GM12873 (cell line): ENCODE results near the gene SMOC2.

Experiments used
- CTCF ChIP-seq: IDR thresholded peaks from 2 replicates; pipeline ENCODE4 v1.5.1; 2012; ENCODE audit warnings: low read depth, mild to moderate bottlenecking, moderate library complexity, low read length, control low read depth; ENCODE audit not compliant: insufficient read depth; ENCODE audit errors: missing control alignments

SMOC2 gene

GRCh38 chr6:168411793-168412192 is 29.2 kb upstream of the SMOC2 start:
- no peak for TF ChIP-seq CTCF

DNA sequence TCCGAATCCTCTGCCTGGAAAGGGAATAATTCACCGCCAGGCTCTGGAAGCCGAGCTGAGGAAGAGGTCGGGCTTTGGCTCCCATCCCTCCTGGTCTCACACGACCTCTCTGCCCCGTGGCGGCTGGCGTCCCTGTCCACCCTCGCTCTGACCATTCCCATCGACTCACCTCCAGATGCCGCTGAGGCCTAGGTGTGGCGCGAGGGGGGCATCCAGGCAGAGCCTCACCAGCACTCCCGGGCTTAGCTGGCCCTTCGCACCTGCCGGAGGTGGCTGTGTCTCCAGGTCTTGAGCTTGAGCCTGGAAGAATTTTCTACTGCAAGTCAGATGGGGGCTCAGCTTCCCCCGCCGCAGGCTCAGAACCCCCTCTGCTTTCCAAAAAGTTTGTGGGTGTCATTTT is 28.5 kb upstream of the SMOC2 start:
- no peak for TF ChIP-seq CTCF

DNA sequence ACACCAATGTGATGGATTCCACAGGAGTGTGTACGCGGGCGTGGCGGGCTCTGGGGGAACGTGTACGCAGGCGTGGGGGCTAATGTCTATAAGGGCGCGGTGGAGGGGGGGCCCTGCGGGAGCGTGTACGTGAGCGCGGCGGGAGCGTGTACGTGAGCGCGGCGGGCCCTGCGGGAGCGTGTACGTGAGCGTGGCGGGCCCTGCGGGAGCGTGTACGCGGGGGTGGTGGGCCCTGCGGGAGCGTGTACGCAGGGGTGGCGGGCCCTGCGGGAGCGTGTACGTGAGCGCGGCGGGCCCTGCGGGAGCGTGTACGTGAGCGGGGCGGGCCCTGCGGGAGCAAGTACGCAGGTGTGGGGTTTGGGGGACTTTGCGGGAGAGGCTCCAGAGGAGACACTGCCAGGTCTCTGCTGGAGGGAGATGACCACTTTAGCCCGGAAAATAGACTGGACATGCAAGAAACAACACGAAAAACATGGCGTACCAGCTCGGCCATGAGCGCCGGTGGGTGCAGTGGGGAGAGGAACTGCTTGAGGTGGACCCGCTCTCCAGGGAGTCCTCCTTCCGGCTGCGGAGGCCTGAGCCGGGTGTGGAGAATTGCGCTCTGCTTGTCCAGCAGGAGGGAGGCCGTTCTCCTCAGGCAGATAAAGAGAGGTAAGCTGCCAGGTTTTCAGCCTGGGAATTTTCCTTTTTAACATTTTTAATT is 27.8 kb upstream of the SMOC2 start:
- TF ChIP-seq CTCF, result no peak

DNA sequence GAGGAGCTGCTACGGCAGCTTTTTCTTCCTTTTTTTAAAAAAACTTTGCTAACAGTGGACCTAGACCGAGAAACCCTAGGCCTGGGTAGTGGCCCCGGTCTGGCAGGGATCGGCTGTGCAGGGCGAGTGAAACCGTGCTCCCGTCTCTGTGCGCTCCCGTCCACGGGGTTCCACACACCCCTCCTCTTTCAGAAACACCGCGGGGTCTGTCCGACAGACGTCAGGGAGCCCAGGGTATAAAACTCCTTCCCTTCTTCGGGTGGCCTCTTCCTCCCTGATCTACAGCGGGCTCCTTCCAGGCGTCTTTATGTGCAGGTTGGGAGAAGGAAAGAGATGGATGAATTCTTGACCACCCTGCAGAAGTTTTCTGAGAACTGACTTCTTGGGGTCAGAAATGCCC is 27.1 kb upstream of the SMOC2 start:
- no peak for TF ChIP-seq CTCF

DNA sequence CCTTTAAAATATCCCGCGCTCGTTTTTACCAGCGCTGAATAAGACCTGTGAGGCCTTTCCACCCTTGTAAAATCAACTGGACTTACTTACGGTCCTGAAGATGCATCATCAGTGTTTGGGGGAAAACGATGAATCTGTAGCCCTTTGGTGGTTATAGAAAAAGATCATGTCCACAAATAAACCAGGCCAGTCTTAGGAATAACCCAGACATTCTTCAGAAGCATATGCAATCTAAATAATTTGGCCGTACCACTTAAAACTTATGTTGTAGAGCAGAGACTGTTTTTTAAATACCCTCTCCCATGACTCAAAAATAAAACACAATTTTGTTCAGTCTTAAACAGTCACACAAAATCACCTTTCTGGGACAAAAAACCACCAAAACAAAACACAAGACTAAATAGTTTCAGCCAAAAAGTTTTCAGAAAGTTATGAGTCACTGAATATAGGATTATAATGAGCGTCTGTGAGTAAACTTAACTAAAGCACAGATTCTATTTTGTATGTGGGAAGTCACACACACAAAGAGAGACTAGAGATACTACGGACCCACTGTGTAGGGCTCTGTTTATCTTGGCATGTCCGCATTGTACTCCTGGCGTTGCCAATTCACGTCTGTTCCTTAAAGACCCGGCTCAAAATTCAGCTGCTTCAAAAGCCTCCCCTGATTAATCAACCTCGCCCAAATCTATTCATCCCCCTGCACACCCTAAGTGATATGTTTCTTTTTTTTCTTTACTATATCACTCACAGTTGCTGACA is 26.5 kb upstream of the SMOC2 start:
- TF ChIP-seq CTCF, result no peak

DNA sequence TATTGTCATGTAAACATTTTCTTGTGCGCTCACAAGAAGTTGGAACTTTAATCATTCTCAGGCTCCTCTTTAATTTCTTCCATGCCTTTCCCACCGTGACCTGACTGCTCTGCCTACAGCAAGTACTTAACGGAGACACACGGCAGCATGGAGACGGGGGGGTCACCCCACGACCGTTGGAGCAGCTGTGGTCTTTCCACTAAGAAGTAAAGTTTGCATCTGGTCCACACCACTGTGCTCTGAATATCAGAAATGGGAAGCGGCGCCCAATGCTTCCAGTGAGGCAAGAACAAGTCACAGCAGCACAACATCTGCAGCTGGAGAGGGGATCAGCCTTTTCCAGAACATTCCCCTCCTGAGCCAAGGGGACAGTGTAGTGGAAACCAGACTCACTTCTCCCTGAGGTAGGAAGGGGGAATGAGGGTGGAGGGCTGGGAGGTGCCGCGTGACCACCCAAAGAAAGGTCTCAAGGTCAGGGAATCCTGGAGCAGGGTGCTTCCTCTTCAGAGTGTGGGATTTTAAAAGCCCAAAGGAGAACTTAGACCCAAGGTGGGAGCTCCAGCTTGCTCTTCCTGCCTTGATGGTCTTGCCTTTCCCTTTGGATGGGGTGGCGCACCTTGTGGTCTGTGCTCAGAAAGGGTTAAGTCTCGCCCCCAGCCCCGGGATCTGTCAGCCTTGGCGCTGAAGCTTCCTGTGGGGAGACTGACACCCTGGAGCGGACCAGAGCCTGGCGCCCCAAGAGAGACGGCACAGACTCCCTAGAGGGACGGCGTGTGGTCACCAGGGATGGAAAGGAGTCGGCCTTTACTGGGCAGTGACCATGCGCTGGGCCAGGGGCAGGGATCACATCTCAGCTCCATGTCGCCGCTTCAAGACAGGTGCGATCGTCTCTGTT is 25.6 kb upstream of the SMOC2 start:
- no peak for TF ChIP-seq CTCF
